CD4-positive, alpha-beta T cell treated with Interleukin-4 for 1 hour (primary cell): ENCODE results near the gene CD79A.

ENCODE experiments used
- DNase-seq, 2 donors: peaks; one replicate each; pipeline ENCODE4 v3.0.0-alpha.2; 2020 to 2022

The CD79A gene

GRCh38 chr19:41876847-41877832 lies at the start of gene CD79A:
TSS of gene CD79A (plus strand) at chr19:41877279. CDS start at chr19:41877305, 26 bp downstream.
- DNase-seq = peak in 1 of 2 donors; percentile 91

- DNase-seq = no peak
Measured at GRCh38 chr19:41837981-41838708, 38.9 kb upstream of the CD79A start.

GRCh38 chr19:41839211-41839610 lies 37.9 kb upstream of the CD79A start:
- no peak for DNase-seq

- DNase-seq = no peak
Measured at GRCh38 chr19:41843371-41843770, 33.7 kb upstream of the CD79A start.

GRCh38 chr19:41844601-41845000 lies 32.5 kb upstream of the CD79A start, which contains the start of gene LYPD4:
TSS of gene LYPD4 (minus strand) at chr19:41844683. CDS start at chr19:41839285, 5,398 bp downstream.
- DNase-seq = no peak

- DNase-seq = no peak
Measured at GRCh38 chr19:41845001-41845050, 32.3 kb upstream of the CD79A start, which contains the start of gene DMRTC2. TSS of gene DMRTC2 (plus strand) at chr19:41845042. CDS start at chr19:41847429, 2,387 bp downstream.

- no peak for DNase-seq
Measured at GRCh38 chr19:41845051-41845590, 32.0 kb upstream of the CD79A start.

- DNase-seq = no peak
Measured at GRCh38 chr19:41847351-41848105, 29.6 kb upstream of the CD79A start.

GRCh38 chr19:41848666-41849065 lies 28.4 kb upstream of the CD79A start:
- no peak for DNase-seq

- DNase-seq = no peak
Measured at GRCh38 chr19:41849067-41849466, 28.0 kb upstream of the CD79A start.

- DNase-seq = no peak
Measured at GRCh38 chr19:41850381-41850780, 26.7 kb upstream of the CD79A start.

- no peak for DNase-seq
Measured at GRCh38 chr19:41851456-41851855, 25.6 kb upstream of the CD79A start.

GRCh38 chr19:41853344-41853743 lies 23.7 kb upstream of the CD79A start:
- no peak for DNase-seq

GRCh38 chr19:41853768-41854167 lies 23.3 kb upstream of the CD79A start:
- no peak for DNase-seq

GRCh38 chr19:41859213-41859617 lies 17.9 kb upstream of the CD79A start:
- DNase-seq = no peak

- peak; percentile 98 to 99 for DNase-seq
Measured at GRCh38 chr19:41859618-41860418, 17.3 kb upstream of the CD79A start, which contains the start of gene RPS19. TSS of gene RPS19 (plus strand) at chr19:41860255. CDS start at chr19:41860775, 520 bp downstream.

GRCh38 chr19:41860419-41861115 lies 16.5 kb upstream of the CD79A start:
- DNase-seq = no peak

GRCh38 chr19:41861116-41861768 lies 15.8 kb upstream of the CD79A start:
- no peak for DNase-seq

- DNase-seq = no peak
Measured at GRCh38 chr19:41861846-41862245, 15.2 kb upstream of the CD79A start.

GRCh38 chr19:41862445-41862986 lies 14.6 kb upstream of the CD79A start:
- no peak for DNase-seq
